T-cell (primary cell): Measurements from ENCODE around the gene SKA1. TPM values are rescaled to one million over a fixed set of nuclear protein-coding genes. Genes with fewer than 3 reads are reported as not detected.

Source experiments
- ATAC-seq, 4 experiments: fragments of 200-7000 bp in 3 of 4; fragments of 150-1000 bp in 1 of 4; cut with Tn5 transposase; replicated peaks in 1 of 4; 1 replicate in 3 of 4; 2 replicates in 1 of 4; pipeline ENCODE4 v1.10.0; 2021; ENCODE audit warnings: moderate library complexity in 3 of 4, mild to moderate bottlenecking in 2 of 4, moderate number of reproducible peaks in 1 of 4
- CTCF ChIA-PET, 2 donors: fragments of 300-600 bp; sonication (Branson Sonifier 250); formaldehyde crosslinking; loops; one replicate each; lab custom pipeline; 2022; ENCODE audit warnings: antibody characterized with exemption in 2 of 2; lab: Charles Lee
- POLR2A ChIA-PET, 2 donors: fragments of 300-600 bp; sonication (Branson Sonifier 250); formaldehyde crosslinking; loops; one replicate each; lab custom pipeline; 2022; ENCODE audit warnings: antibody characterized with exemption in 2 of 2; lab: Charles Lee
- DNase-seq, 35 experiments: peaks; one replicate each; pipeline versions ENCODE4 v3.0.0 to v3.0.0-alpha.2; 2013 to 2023
- H3K27ac ChIP-seq: one replicate; pipeline ENCODE4 v1.5.1; 2013; ENCODE audit warnings: low read length
- H3K27me3 ChIP-seq, 2 experiments: replicated peaks in 1 of 2; 1 replicate in 1 of 2; 2 replicates in 1 of 2; pipeline versions ENCODE4 v1.6.1 to v1.7.0; 2013; ENCODE audit warnings: low read length in 1 of 2, mixed read lengths in 1 of 2; ENCODE audit not compliant: control insufficient read depth in 2 of 2, insufficient read depth in 2 of 2; ENCODE audit errors: extremely low read depth in 1 of 2
- H3K36me3 ChIP-seq, 2 donors: 1 replicate in 1 of 2; 2 replicates in 1 of 2; pipeline versions ENCODE4 v1.6.1 to v1.7.0; 2013; ENCODE audit warnings: low read length in 1 of 2; ENCODE audit not compliant: control insufficient read depth in 2 of 2, insufficient read depth in 1 of 2; ENCODE audit errors: extremely low read depth in 1 of 2
- H3K4me1 ChIP-seq, 2 experiments: 1 replicate in 1 of 2; 2 replicates in 1 of 2; pipeline versions ENCODE4 v1.6.1 to v1.7.0; 2013; ENCODE audit warnings: low read length in 2 of 2, mixed read lengths in 1 of 2; ENCODE audit not compliant: insufficient read depth in 2 of 2, control insufficient read depth in 1 of 2; ENCODE audit errors: extremely low read depth in 1 of 2
- H3K4me3 ChIP-seq, 2 donors: 1 replicate in 1 of 2; 2 replicates in 1 of 2; pipeline versions ENCODE4 v1.5.1 to v1.7.0; 2013; ENCODE audit warnings: mild to moderate bottlenecking in 2 of 2, low read length in 1 of 2, moderate library complexity in 1 of 2; ENCODE audit not compliant: control insufficient read depth in 1 of 2; ENCODE audit errors: extremely low read depth in 1 of 2
- H3K9me3 ChIP-seq: 2 replicates; pipeline ENCODE4 v1.7.0; 2013
- H3K27ac Mint-ChIP-seq, 2 donors: one replicate each; pipeline ENCODE4 v1.8.0; 2020 to 2021; ENCODE audit warnings: mild to moderate bottlenecking in 2 of 2, mixed read lengths in 2 of 2
- H3K27me3 Mint-ChIP-seq, 2 donors: one replicate each; pipeline ENCODE4 v1.8.0; 2021 to 2022; ENCODE audit warnings: mixed read lengths in 2 of 2
- H3K36me3 Mint-ChIP-seq: one replicate; pipeline ENCODE4 v1.8.0; 2021; ENCODE audit warnings: mixed read lengths
- H3K4me1 Mint-ChIP-seq, 3 donors: one replicate each; pipeline ENCODE4 v1.8.0; 2020 to 2022; ENCODE audit warnings: mixed read lengths in 3 of 3, mild to moderate bottlenecking in 1 of 3
- H3K4me3 Mint-ChIP-seq, 3 donors: one replicate each; pipeline ENCODE4 v1.8.0; 2020 to 2022; ENCODE audit warnings: mild to moderate bottlenecking in 3 of 3, mixed read lengths in 3 of 3, moderate library complexity in 3 of 3
- H3K9me3 Mint-ChIP-seq, 3 donors: one replicate each; pipeline ENCODE4 v1.8.0; 2020 to 2022; ENCODE audit warnings: mixed read lengths in 3 of 3
- WGBS: methylation state at CpG from one replicate; pipeline ENCODE4 v1.1.5; 2013; ENCODE audit warnings: missing lambda C conversion rate; ENCODE audit not compliant: insufficient coverage; 5-methylcytosine and 5-hydroxymethylcytosine counted together
- total RNA-seq, 35 experiments: library from RNA in 6 of 35; stranded (reverse) in 6 of 35; fragments of 120-200 nt in 1 of 35; gene quantifications; one replicate each; pipeline versions ENCODE4 v1.2.1 to v1.2.4 and lab custom pipeline; 2013 to 2026

Gene SKA1
- total RNA-seq, 5 donors from 2014 or later (not counting 1 experiment from before 2014, with no cell fraction given) = 0.39 to 1.5 (median 0.70) TPM

DNA sequence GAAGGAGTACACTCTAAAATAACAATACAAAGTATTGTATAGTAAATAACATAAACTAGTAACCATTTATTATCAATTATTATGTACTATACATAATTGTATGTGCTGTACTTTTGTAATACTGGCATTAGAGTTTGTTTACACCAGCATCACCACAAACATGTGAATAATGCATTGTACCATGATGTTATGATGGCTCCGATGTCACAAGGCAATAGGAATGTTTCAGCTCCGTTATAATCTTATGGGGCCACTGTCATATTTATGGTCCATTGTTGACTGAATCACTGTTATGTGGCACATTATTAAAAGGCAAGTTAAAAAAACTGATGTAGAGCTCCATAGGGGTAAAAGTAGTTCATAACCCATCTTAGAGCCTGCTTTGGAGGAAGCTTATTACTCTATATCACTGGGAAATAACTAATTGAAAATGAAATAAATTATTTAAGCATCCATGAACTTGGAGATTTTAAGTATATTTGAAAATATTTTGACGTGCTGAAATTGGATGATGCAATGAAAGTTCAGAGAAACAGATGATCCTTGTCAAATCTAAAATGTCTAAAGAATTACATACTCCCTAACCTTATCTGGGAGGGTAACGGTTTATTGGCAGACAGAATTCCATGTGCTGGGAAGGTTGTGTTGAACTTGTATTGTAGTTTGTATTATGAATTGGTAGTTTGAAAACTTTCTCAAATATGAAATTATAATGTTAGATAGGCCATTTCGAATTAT is 2.4 kb downstream of the SKA1 start:
- H3K4me3 ChIP-seq = no peak overlapping the region
- no peaks in the 10 kb centered on the region for H3K36me3 ChIP-seq
- peaks cover 2 to 12% of the 10 kb centered on the region in 2 experiments for H3K4me1 ChIP-seq
- Mint-ChIP-seq H3K36me3 (no peaks in the 10 kb centered on the region), H3K27ac (no peak overlapping the region), H3K9me3 (no peaks in the 10 kb centered on the region), H3K27me3 (no peaks in the 10 kb centered on the region), H3K4me1 (peaks cover 4 to 13% (median 12%) of the 10 kb centered on the region in 3 donors), H3K4me3 (no peak overlapping the region)
- DNase-seq (no peak), ATAC-seq (no peak)
- H3K27ac ChIP-seq = no peak overlapping the region
- CTCF ChIA-PET = interaction anchor here (0.6 to 0.8 kb wide), 4 partner anchors 15 to 1043 kb away, joined by 3 read pairs; no protein-coding TSS in a partner anchor
- POLR2A ChIA-PET = no interaction called here
- WGBS = no CpG with 5 or more reads among the region's 5 CpGs
- H3K9me3 ChIP-seq = no peaks in the 10 kb centered on the region
- no peaks in the 10 kb centered on the region for H3K27me3 ChIP-seq

DNA sequence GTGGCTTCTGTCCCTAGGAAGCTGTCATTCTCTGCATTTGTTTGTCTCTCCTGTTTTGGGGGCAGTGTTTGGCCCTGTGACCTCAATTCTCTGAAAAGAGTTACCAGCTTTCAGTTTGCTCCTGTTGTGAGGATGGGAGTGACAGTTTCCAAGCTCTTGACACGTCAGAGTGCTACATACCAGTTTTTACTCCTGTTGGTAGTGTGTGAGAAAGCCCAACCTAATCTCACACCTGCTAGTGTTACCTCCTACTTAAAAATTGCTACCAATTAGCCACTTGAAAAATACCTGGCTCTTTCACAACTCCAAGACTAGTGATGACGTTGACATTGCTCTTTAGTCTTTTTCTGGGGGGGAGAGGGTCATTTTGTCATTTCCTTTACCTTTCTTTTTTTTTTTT is 14.1 kb downstream of the SKA1 start:
- POLR2A ChIA-PET = no interaction called here

DNA sequence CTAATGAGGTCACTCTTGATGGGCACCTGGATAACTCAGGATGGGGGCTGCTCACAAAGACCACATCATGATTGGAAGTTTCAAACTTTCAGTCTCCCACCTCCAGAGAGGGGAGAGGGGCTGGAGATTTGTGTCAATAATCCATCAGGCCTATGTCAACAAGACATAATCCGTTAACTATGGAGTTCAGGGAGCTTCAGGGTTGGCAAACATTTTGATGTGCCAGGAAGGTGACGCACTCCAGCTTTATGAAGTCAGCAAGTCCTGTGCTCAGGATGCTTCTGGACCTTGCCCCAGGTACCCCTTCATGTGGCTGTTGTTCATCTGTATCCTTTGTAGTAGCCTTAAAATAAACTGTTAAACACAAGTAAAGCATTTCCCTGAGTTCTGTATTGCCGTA is 19.0 kb downstream of the SKA1 start:
- Mint-ChIP-seq H3K4me1 (peaks cover 3 to 9% (median 6%) of the 10 kb centered on the region in 3 donors), H3K4me3 (no peak overlapping the region), H3K27me3 (peaks cover 7 to 8% of the 10 kb centered on the region in 2 donors), H3K36me3 (no peaks in the 10 kb centered on the region), H3K27ac (no peak overlapping the region), H3K9me3 (no peaks in the 10 kb centered on the region)
- DNase-seq (no peak), ATAC-seq (no peak)
- peaks cover 0 to 5% of the 10 kb centered on the region in 2 experiments for H3K27me3 ChIP-seq
- CTCF ChIA-PET = interaction anchor here in 1 of 2 donors (0.6 kb wide), 1 partner anchor 15 kb away, joined by 6 read pairs; no protein-coding TSS in a partner anchor
- no peak overlapping the region for H3K27ac ChIP-seq
- H3K4me3 ChIP-seq = no peak overlapping the region
- no peaks in the 10 kb centered on the region for H3K4me1 ChIP-seq
- POLR2A ChIA-PET = no interaction called here
- no peaks in the 10 kb centered on the region for H3K9me3 ChIP-seq
- H3K36me3 ChIP-seq = no peaks in the 10 kb centered on the region
- 100% methylated on average over 3 of the region's 3 CpGs for WGBS

More for the DNA sequence above, 14.1 kb downstream of the SKA1 start:
- no peak overlapping the region for H3K4me3 ChIP-seq
- ATAC-seq (no peak), DNase-seq (no peak)
- H3K4me1 ChIP-seq = no peaks in the 10 kb centered on the region
- Mint-ChIP-seq H3K27ac (no peak overlapping the region), H3K9me3 (no peaks in the 10 kb centered on the region), H3K4me3 (no peak overlapping the region), H3K36me3 (no peaks in the 10 kb centered on the region), H3K4me1 (no peaks in the 10 kb centered on the region), H3K27me3 (no peaks in the 10 kb centered on the region)
- H3K27me3 ChIP-seq = no peaks in the 10 kb centered on the region
- H3K27ac ChIP-seq = no peak overlapping the region
- no peaks in the 10 kb centered on the region for H3K9me3 ChIP-seq
- no peaks in the 10 kb centered on the region for H3K36me3 ChIP-seq
- WGBS = no CpG with 5 or more reads among the region's 2 CpGs
- CTCF ChIA-PET = no interaction called here

DNA sequence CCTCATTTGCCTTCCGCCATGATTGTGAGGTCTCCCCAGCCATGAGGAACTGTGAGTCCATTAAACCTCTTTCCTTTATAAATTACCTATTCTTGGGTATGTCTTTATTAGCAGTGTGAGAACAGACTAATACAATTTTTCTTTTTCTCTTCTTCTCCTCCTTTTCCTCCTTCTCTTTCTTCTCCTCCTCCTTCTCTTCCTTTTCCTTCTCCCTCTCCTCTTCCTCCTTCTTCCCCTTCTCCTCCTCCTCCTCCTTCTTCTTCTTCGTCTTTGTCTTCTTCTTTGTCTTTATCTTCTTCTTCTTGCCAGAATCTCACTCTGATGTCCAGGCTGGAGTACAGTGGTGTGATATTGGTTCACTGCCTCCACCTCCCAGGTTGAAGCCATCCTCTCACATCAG is 20.2 kb downstream of the SKA1 start:
- no peak overlapping the region for H3K4me3 Mint-ChIP-seq
- no peaks in the 10 kb centered on the region for H3K36me3 Mint-ChIP-seq
- H3K9me3 Mint-ChIP-seq = no peaks in the 10 kb centered on the region
- H3K27ac Mint-ChIP-seq = no peak overlapping the region
- H3K9me3 ChIP-seq = no peaks in the 10 kb centered on the region
- peaks cover 15 to 16% of the 10 kb centered on the region in 2 donors for H3K27me3 Mint-ChIP-seq
- H3K4me1 Mint-ChIP-seq = peaks cover 3 to 11% (median 6%) of the 10 kb centered on the region in 3 donors
- H3K36me3 ChIP-seq = no peaks in the 10 kb centered on the region
- H3K4me3 ChIP-seq = no peak overlapping the region
- no peak overlapping the region for H3K27ac ChIP-seq
- H3K27me3 ChIP-seq = peaks cover 7 to 10% of the 10 kb centered on the region in 2 experiments
- H3K4me1 ChIP-seq = no peaks in the 10 kb centered on the region
- DNase-seq (no peak), ATAC-seq (no peak)
- WGBS = no CpG with 5 or more reads among the region's 2 CpGs
- CTCF ChIA-PET = no interaction called here
- POLR2A ChIA-PET = no interaction called here

DNA sequence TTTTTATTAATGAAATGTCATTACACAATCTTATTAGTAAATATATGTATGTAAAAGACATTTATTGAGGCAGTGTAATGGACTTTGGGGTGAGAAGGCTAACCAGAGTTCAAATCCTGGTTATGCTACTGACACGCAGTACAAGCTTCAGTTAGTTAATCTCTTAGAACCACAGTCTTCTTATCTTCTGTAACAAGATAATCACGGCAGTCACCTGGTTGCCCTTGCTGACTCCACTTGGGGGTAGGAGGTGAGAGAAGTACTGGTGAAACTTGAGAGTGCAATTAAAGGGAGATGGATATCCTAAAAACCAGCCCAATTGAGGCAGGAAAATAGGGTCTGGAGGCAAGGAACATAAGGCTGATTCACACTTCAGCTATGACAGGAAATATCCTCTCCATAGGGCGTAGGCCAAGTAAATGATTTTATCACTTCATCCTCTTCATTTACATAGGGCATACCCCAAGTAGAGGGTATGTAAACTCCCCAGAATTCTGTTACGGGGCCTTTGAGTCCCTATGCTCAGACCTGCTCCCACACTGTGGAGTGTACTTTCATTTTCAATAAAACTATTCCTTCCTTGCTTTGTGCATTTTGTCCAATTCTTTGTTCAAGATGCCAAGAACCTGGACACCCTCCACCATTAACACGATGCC is 21.3 kb downstream of the SKA1 start:
- DNase-seq (no peak), ATAC-seq (no peak)
- CTCF ChIA-PET = no interaction called here
- no CpG with 5 or more reads among the region's 5 CpGs for WGBS
- H3K27me3 ChIP-seq = peaks cover 10 to 12% of the 10 kb centered on the region in 2 experiments
- no peak overlapping the region for H3K27ac ChIP-seq
- H3K9me3 ChIP-seq = no peaks in the 10 kb centered on the region
- H3K4me3 Mint-ChIP-seq = no peak overlapping the region
- peaks cover 21 to 22% of the 10 kb centered on the region in 2 donors for H3K27me3 Mint-ChIP-seq
- no peak overlapping the region for H3K27ac Mint-ChIP-seq
- no peaks in the 10 kb centered on the region for H3K36me3 ChIP-seq
- no peaks in the 10 kb centered on the region for H3K4me1 ChIP-seq
- POLR2A ChIA-PET = no interaction called here
- H3K36me3 Mint-ChIP-seq = no peaks in the 10 kb centered on the region
- peaks cover 3 to 11% (median 6%) of the 10 kb centered on the region in 3 donors for H3K4me1 Mint-ChIP-seq
- no peaks in the 10 kb centered on the region for H3K9me3 Mint-ChIP-seq
- H3K4me3 ChIP-seq = no peak overlapping the region

DNA sequence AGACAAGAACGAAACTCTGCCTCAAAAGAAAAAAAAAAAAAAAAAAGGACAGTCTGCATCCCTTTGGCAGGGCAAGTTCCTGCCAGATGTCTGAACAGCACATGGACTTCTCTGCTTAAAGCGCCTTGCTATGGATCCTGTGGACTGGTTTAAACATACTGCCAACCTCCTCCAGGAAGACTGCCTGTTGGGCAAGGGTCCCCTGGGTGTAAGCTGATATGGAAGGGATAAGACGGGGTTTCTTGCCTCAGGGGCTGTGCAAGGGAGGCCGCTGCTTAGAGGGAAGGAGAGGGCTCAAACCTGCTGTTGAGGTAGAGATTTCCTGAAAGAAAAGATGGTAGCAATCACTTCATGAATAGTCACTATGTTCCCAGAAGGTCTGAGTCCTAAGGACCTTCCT is 22.2 kb downstream of the SKA1 start:
- ATAC-seq (no peak), DNase-seq (no peak)
- WGBS = 100% methylated on average over 2 of the region's 4 CpGs
- Histone ChIP-seq H3K4me1 (no peaks in the 10 kb centered on the region), H3K4me3 (no peak overlapping the region), H3K36me3 (no peaks in the 10 kb centered on the region), H3K27ac (no peak overlapping the region), H3K27me3 (peaks cover 10 to 21% of the 10 kb centered on the region in 2 experiments), H3K9me3 (no peaks in the 10 kb centered on the region)
- no peaks in the 10 kb centered on the region for H3K36me3 Mint-ChIP-seq
- peaks cover 26 to 29% of the 10 kb centered on the region in 2 donors for H3K27me3 Mint-ChIP-seq
- CTCF ChIA-PET = no interaction called here
- H3K4me1 Mint-ChIP-seq = peaks cover 3 to 11% (median 6%) of the 10 kb centered on the region in 3 donors
- POLR2A ChIA-PET = no interaction called here
- H3K27ac Mint-ChIP-seq = no peak overlapping the region
- H3K9me3 Mint-ChIP-seq = no peaks in the 10 kb centered on the region
- H3K4me3 Mint-ChIP-seq = no peak overlapping the region
